Activated CD8-positive, alpha-beta memory T cell treated with anti-CD3 and anti-CD28 coated beads for 48 hours (primary cell): ENCODE results near the gene SUSD6.
"Not testable (repeated sequence)": the region's sequence is repeated elsewhere in the genome, so short reads cannot be mapped to it uniquely, and the experiment has no call there.

Source experiments
- DNase-seq, 3 experiments: peaks; one replicate each; pipeline ENCODE4 v3.0.0-alpha.2; 2020; ENCODE audit warnings: low read depth in 2 of 3, low spot score in 2 of 3

Gene SUSD6

GRCh38 chr14:69711477-69711876 lies 100.1 kb downstream of the SUSD6 start:
- DNase-seq: no peak

GRCh38 chr14:69711881-69712560 lies 100.6 kb downstream of the SUSD6 start:
- DNase-seq: no peak

GRCh38 chr14:69712599-69713088 lies 101.2 kb downstream of the SUSD6 start:
- DNase-seq: no peak

GRCh38 chr14:69713209-69713781 lies 101.9 kb downstream of the SUSD6 start:
- DNase-seq: no peak

- no peak for DNase-seq
Measured at GRCh38 chr14:69713993-69714679, 102.7 kb downstream of the SUSD6 start.

- no peak for DNase-seq
Measured at GRCh38 chr14:69715725-69716477, 104.5 kb downstream of the SUSD6 start.

- peak in 1 of 3 experiments; percentile 29 for DNase-seq
Measured at GRCh38 chr14:69716478-69717187, 105.2 kb downstream of the SUSD6 start.

GRCh38 chr14:69718614-69719013 lies 107.2 kb downstream of the SUSD6 start:
- DNase-seq: not testable (repeated sequence)

GRCh38 chr14:69719501-69719951 lies 108.1 kb downstream of the SUSD6 start:
- no peak for DNase-seq

- no peak for DNase-seq
Measured at GRCh38 chr14:69720912-69721311, 109.5 kb downstream of the SUSD6 start.

GRCh38 chr14:69726761-69727511 lies 115.5 kb downstream of the SUSD6 start:
- peak; percentile 61 to 89 (median 87) for DNase-seq

- DNase-seq: no peak
Measured at GRCh38 chr14:69727860-69728259, 116.5 kb downstream of the SUSD6 start.

GRCh38 chr14:69731919-69732598 lies 120.7 kb downstream of the SUSD6 start:
- not testable (repeated sequence) for DNase-seq

- not testable (repeated sequence) for DNase-seq
Measured at GRCh38 chr14:69736405-69736804, 125.0 kb downstream of the SUSD6 start.

GRCh38 chr14:69741055-69741454 lies 129.7 kb downstream of the SUSD6 start:
- DNase-seq: no peak

- no peak for DNase-seq
Measured at GRCh38 chr14:69749956-69750355, 138.6 kb downstream of the SUSD6 start.

- DNase-seq: no peak
Measured at GRCh38 chr14:69750495-69750894, 139.1 kb downstream of the SUSD6 start.

GRCh38 chr14:69752773-69753172 lies 141.4 kb downstream of the SUSD6 start:
- DNase-seq: no peak

GRCh38 chr14:69753860-69754259 lies 142.5 kb downstream of the SUSD6 start:
- DNase-seq: no peak
